IgD-negative memory B cell (primary cell): ENCODE data around the gene DCAF8L1. TPM values are rescaled to one million over a fixed set of nuclear protein-coding genes. Genes with fewer than 3 reads are reported as not detected.
"Not testable (repeated sequence)": the region's sequence is repeated elsewhere in the genome, so short reads cannot be mapped to it uniquely, and the experiment has no call there.

Experiments
- H3K27ac Mint-ChIP-seq, 3 donors: one replicate each; pipeline ENCODE4 v1.8.0; 2020 to 2022; ENCODE audit warnings: mild to moderate bottlenecking in 3 of 3, mixed read lengths in 3 of 3, moderate library complexity in 1 of 3
- H3K27me3 Mint-ChIP-seq: one replicate; pipeline ENCODE4 v1.8.0; 2021; ENCODE audit warnings: mixed read lengths
- H3K36me3 Mint-ChIP-seq: one replicate; pipeline ENCODE4 v1.8.0; 2020; ENCODE audit warnings: mild to moderate bottlenecking, mixed read lengths
- H3K4me1 Mint-ChIP-seq, 3 donors: one replicate each; pipeline ENCODE4 v1.8.0; 2020 to 2022; ENCODE audit warnings: mixed read lengths in 3 of 3, mild to moderate bottlenecking in 1 of 3
- H3K4me3 Mint-ChIP-seq, 4 donors: one replicate each; pipeline ENCODE4 v1.8.0; 2020 to 2022; ENCODE audit warnings: mild to moderate bottlenecking in 4 of 4, mixed read lengths in 4 of 4, moderate library complexity in 3 of 4
- H3K9me3 Mint-ChIP-seq, 3 donors: one replicate each; pipeline ENCODE4 v1.8.0; 2020 to 2021; ENCODE audit warnings: mixed read lengths in 3 of 3, mild to moderate bottlenecking in 1 of 3
- polyA plus RNA-seq: library from polyadenylated mRNA; unstranded; fragments of 300-500 nt; fragmentation: Illumina TruSeq; gene quantifications from one replicate; pipeline ENCODE4 v1.2.3, GENCODE V29; 2021

Gene DCAF8L1
- polyA plus RNA-seq, 1 donor from 2014 or later, result not detected

DNA sequence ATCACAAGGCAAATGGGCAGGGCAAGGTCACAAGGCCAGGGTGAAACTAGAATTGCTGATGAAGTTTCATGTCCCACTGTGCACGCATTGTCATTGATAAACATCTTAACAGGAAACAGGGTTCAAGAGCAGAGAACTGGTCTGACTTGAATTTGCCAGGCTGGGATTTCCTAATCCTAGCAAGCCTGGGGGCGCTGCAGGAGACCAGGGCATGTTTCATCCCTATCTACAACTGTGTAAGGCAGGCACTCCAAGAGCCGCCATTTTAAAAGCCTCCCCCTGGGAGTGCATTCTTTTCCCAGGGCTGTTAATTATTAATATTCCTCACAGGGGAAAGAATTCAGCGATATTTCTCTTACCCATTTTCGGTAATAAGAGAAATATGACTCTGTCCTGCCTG is 15.9 kb downstream of the DCAF8L1 start:
- H3K36me3 Mint-ChIP-seq, H3K4me3 Mint-ChIP-seq, H3K27me3 Mint-ChIP-seq, H3K27ac Mint-ChIP-seq, H3K4me1 Mint-ChIP-seq: not testable (repeated sequence)
- peaks cover 10 to 20% (median 12%) of the 10 kb centered on the region in 3 donors for H3K9me3 Mint-ChIP-seq

DNA sequence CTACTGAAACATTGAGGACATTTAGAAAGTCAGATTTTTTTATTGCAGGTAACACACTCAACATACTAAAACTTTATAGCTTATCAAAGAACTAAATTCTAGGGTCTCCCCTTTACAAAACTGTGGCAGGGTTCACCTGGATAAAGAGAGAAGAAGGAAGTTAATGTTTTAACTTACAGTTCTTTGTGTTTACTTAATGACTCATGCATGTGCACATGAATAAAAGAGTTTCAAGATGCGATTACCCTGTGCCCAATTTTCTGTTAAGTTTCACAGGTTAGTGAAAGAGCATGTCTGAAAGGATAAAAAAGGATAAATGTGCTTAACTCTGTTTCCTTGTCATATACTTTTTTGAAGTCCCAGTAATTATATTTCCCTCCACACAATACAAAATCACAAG is 16.8 kb downstream of the DCAF8L1 start:
- H3K4me1 Mint-ChIP-seq, result no peaks in the 10 kb centered on the region
- no peaks in the 10 kb centered on the region for H3K36me3 Mint-ChIP-seq
- H3K27ac Mint-ChIP-seq, result no peak overlapping the region
- H3K9me3 Mint-ChIP-seq, result peaks cover 10 to 24% (median 12%) of the 10 kb centered on the region in 3 donors
- H3K27me3 Mint-ChIP-seq, result no peaks in the 10 kb centered on the region
- no peak overlapping the region for H3K4me3 Mint-ChIP-seq

DNA sequence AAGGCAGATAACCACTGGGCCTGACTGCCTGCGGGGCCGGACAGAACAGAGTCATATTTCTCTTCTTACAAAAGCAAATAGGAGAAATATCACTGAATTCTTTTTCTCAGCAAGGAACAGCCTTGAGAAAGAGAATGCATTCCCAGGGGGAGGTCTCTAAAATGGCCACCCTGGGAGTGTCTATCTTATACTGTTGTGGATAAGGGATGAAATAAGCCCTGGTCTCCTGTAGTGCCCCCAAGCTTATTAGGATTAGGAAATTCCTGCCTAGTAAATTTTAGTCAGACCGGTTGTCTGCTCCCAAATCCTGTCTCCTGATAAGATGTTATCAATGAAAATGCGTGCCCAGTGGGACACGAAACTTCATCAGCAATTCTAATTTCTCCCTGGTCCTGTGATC is 20.8 kb downstream of the DCAF8L1 start:
- not testable (repeated sequence) for H3K4me3 Mint-ChIP-seq, H3K27me3 Mint-ChIP-seq, H3K4me1 Mint-ChIP-seq, H3K36me3 Mint-ChIP-seq, H3K27ac Mint-ChIP-seq
- H3K9me3 Mint-ChIP-seq, result peaks cover 8 to 15% (median 14%) of the 10 kb centered on the region in 3 donors

DNA sequence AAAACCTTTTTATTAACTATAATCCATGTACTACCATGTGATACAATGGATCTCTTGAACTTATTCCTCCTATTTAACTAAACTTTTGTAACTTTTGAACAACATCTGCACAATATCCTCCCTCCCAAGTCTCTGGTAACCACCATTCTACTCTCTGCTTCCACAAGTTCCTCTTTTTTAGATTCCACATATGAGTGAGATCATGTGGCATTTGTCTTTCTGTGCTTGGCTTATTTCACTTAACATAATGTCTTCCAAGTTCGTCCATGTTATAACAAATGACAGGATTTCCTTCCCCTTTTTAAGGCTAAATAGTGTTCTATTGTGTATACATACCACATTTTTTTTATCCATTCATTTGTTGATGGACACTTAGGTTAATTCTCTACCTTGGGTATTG is 28.1 kb downstream of the DCAF8L1 start:
- Mint-ChIP-seq H3K9me3 (peaks cover 0 to 2% (median 2%) of the 10 kb centered on the region in 3 donors), H3K27me3 (no peaks in the 10 kb centered on the region), H3K4me1 (peaks cover 0 to 1% (median 0%) of the 10 kb centered on the region in 3 donors), H3K4me3 (no peak overlapping the region), H3K36me3 (no peaks in the 10 kb centered on the region), H3K27ac (no peak overlapping the region)

DNA sequence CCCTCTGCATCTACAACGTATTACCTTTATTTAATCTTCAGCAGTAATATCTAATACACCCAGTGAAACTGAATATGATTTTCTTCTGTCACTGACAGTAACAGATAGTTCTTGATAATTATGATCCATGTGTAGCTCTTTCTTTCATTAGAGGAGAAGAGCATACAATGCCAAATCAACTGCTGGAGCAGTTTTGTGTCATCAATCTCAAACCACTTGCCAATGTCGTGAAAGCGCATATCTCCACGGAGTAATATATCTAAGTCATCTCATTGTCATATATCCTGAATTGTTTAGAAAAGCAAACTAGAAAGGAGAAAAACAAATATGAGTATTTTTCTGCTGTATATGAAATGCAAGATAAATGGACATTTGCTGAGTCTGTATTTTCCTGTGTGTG is 47.9 kb downstream of the DCAF8L1 start:
- no peaks in the 10 kb centered on the region for H3K4me1 Mint-ChIP-seq
- no peak overlapping the region for H3K4me3 Mint-ChIP-seq
- no peaks in the 10 kb centered on the region for H3K27me3 Mint-ChIP-seq
- H3K36me3 Mint-ChIP-seq, result no peaks in the 10 kb centered on the region
- H3K27ac Mint-ChIP-seq, result no peak overlapping the region
- H3K9me3 Mint-ChIP-seq, result peaks cover 0 to 4% (median 0%) of the 10 kb centered on the region in 3 donors

Other genes starting within 250 kb of the DCAF8L1 start
- not detected for gene MAGEB10, start 173.5 kb downstream of the DCAF8L1 start, polyA plus RNA-seq